Dedifferentiated amniotic fluid mesenchymal stem cell (primary cell): ENCODE data around the gene GTPBP10.
A peak's percentile ranks its signal among the peaks of the same experiment; 100 is the strongest.

Source experiments
- DNase-seq: peaks from one replicate; pipeline ENCODE4 v3.0.0-alpha.2; 2016; ENCODE audit errors: extremely low spot score

Gene GTPBP10

GRCh38 chr7:90383422-90383821, 36.9 kb downstream of the GTPBP10 start:
- no peak for DNase-seq

- DNase-seq, result no peak
These were observed 37.3 kb downstream of the GTPBP10 start for GRCh38 chr7:90383861-90384260.

GRCh38 chr7:90384433-90384832, 37.9 kb downstream of the GTPBP10 start:
- no peak for DNase-seq

DNA sequence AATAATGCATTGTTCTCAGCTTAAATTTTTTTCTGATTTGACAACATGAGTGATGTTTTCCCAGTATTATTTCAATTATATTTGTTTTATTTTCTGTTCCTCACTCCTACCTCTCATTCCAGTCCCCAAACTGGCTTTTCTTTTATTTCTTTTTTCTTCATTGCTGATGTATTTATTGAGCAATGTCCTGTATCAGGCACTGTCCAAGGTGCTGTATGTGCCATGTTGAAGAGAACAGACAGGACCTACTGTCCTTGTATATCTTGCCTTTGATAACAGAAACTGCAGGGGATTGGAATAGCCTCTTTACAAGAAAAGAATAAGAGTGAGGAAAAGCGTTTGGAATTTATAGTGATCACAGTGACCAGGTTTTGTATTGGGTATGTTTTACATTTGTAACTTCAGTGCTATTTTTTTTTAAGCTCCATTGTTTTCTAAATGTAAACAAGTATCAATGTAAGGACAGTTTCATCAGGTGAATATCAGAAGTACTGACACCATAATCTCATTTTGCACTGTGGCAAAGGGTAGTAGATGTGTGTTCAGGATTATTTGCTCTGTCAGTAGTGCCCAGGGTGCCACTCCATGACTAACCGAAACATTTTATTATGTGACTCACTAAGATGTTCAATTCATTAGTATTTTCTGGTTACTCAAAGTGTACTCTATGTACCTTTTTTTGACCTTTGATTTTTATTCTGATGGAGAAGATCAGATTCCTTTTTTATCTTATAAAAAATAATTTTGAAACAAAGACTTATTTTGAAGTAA, 41.1 kb downstream of the GTPBP10 start:
- DNase-seq, result no peak

DNA sequence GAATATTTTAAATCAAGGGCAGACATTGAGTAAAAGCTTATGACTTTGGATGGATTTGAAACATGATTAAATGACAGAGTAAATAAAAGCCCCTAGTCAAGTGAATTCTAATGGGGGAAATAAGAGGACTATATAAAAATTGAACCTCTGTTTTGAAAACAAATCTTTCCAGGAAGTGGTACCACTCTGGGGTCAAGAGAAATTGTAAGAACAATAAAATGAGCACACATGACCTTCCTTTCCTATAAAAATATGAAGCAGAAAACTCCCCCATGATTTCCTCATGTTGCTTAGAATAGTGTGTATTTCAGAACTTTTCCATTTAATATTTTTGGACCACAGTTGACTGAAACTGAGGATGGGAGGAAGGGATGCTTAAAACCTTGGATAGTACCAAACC, 44.4 kb downstream of the GTPBP10 start:
- DNase-seq, result no peak

- no peak for DNase-seq
These were observed 45.0 kb downstream of the GTPBP10 start for GRCh38 chr7:90391488-90391887.

GRCh38 chr7:90396420-90396819, 49.9 kb downstream of the GTPBP10 start:
- DNase-seq, result no peak

- no peak for DNase-seq
These were observed 55.5 kb downstream of the GTPBP10 start for GRCh38 chr7:90401989-90402388.

GRCh38 chr7:90402785-90403173, 56.3 kb downstream of the GTPBP10 start:
- no peak for DNase-seq

- DNase-seq, result peak; percentile 86
These were observed 56.9 kb downstream of the GTPBP10 start, which contains the start of gene CLDN12 for GRCh38 chr7:90403174-90404113. Gene CLDN12 (plus strand): TSS chr7:90403461. CDS start chr7:90412677, 9,216 bp downstream.

DNA sequence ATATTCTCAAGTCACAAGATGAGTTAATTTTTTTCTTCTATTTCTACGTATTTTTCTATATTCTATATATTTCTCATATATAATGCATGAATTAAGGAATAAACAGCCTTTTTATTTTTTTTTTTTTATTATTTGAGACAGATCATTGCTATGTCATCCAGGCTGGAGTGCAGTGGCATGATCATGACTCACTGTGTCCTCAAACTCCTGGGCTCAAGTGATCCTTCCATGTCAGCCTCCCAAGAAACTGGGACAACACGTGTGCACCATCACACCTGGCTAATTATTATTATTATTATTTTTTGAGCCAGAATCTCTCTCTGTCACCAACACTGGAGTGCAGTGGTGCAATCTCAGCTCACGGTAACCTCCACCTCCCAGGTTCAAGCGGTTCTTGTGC, 58.3 kb downstream of the GTPBP10 start:
- DNase-seq, result no peak

DNA sequence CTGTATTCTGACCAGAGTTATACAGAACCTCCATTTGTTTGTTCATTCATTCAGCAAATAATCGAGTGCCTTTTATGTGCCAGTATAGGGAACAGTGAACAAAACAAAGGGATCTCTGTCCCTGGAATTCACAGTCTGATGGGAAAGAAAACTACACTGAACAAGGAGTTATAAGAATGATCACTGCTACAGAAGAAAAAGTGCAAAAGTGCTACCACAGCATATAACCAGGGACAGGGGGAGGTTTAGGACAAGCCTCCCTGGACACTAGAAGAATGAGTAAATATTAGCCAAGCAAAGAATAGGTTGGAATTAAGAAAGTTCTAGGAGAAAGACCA, 60.9 kb downstream of the GTPBP10 start:
- no peak for DNase-seq

- no peak for DNase-seq
These were observed 61.6 kb downstream of the GTPBP10 start for GRCh38 chr7:90408142-90408541.

- DNase-seq, result no peak
These were observed 63.2 kb downstream of the GTPBP10 start for GRCh38 chr7:90409667-90410066.

DNA sequence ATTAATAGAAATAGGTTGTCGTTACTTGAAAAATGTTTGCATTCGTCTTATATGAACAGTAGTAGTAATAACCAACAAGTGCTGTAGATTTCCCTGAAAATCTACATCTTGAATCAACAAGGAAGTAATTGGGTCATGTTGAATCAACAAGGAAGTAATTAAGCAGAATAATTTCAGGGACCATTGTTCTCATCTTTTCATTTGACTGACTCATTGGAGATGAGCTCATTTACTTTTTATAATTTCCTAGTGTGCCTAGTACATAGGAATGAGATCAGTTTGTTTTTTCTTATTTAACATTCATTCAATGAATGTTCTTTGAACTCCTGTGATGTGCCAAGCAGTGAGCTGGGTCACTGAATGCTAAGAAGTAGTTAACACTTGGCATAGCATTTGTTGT, 65.0 kb downstream of the GTPBP10 start:
- DNase-seq, result no peak

DNA sequence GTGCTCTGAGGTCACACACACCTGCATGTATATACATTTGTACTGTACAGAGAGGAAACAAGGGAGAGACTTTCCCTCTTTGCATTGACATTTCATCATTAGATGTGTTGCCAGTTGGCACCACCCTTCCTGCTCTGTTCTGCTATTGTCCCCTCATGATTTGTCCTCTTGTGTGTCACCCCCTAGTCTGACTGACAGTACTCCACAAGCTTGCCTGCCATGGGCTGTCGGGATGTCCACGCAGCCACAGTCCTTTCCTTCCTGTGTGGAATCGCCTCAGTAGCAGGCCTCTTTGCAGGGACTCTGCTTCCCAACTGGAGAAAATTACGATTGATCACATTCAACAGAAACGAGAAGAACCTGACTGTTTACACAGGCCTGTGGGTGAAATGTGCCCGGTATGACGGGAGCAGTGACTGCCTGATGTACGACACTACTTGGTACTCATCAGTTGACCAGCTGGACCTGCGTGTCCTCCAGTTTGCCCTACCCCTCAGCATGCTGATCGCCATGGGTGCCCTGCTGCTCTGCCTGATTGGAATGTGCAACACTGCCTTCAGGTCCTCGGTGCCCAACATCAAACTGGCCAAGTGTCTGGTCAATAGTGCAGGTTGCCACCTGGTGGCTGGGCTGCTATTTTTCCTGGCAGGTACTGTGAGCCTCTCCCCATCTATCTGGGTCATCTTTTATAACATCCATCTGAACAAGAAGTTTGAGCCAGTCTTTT, 66.1 kb downstream of the GTPBP10 start:
- no peak for DNase-seq

DNA sequence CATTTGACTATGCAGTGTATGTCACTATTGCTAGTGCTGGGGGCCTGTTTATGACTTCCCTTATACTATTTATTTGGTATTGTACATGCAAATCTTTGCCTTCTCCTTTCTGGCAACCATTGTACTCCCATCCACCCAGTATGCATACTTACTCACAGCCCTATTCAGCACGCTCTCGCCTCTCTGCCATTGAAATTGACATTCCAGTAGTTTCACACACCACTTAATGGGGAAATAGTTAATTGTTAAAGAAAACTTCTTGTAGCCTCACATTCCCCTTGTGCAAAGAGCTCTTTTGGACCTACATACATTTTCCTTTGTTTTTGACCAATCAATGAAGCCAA, 66.6 kb downstream of the GTPBP10 start:
- no peak for DNase-seq

- no peak for DNase-seq
These were observed 75.1 kb downstream of the GTPBP10 start for GRCh38 chr7:90421651-90422050.

DNA sequence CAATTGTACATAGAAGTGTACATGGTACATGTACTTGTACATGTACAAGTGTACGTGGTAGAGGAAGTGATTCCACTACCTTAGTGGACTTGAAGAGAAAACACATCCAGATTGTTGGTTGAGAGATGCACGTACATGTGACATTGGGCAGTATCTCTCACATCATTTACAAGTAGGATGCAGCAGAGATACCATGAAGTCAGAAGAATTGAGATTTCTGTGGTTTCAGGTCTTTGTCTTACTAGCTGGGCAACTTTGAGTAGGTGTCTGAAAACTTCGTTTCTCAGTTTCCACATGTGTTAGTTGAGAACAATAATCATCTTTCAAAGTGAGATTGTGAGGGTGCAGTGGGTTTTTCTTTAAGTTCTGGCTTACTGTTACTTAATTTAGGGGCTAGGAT, 78.2 kb downstream of the GTPBP10 start:
- DNase-seq, result no peak

DNA sequence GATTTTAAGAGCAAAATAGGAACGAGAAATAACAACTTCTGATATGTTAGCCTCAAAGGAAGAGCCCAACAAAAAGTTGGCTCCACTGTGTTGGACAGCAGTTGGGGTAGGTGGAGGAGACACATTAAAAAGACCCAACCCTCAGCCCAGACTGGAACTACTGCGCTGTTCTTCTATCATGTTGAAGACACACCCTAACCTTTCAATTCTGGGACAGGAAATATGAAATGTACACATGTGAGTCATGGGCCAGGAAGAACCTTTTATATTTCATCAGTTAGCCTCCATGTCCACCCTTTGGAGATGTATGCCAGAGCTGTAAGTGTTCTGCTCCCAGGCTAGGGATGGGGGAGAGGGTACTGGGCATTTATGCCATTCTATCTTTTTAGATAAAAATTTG, 78.9 kb downstream of the GTPBP10 start:
- no peak for DNase-seq

- no peak for DNase-seq
These were observed 84.3 kb downstream of the GTPBP10 start for GRCh38 chr7:90430614-90431460.

DNA sequence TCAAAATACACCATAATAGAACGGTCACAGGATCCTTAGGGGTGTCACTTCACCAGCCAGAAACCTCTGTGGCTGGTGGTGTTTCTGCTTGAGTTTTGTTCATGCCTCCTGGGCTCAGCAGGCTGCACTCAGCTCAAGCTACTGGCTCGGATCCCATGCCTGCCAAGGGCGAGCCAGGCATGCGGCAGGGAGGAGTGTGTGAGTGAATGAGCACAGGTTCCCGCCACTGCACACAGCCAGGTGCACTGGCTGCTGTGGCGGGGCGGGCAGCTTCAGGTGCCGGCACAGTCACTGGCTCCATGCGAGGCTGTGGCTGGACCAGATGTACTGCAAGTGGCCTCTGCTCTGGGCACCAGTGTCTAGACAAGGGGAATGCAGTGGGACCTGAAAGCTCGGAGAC, 86.2 kb downstream of the GTPBP10 start:
- DNase-seq, result no peak
